ENCODE results near the gene ASL.

GRCh38 chr7:66138994-66139752, 63.6 kb downstream of the ASL start:
- TF ChIP-seq POLR2AphosphoS5 (IDR thresholded peaks at IDR 0.05; ENCODE audit: insufficient read depth in 1 of 2, low read depth in 1 of 2), result no peak
- no peak for TF ChIP-seq CTCF (IDR thresholded peaks at IDR 0.05)

All from vagina (tissue), 2 donors.